K562 (cell line): ENCODE measurements around the gene HMCN1. TPM values are rescaled to one million over a fixed set of nuclear protein-coding genes. Genes with fewer than 3 reads are reported as not detected.
A peak's percentile ranks its signal among the peaks of the same experiment; 100 is the strongest.

Experiments used
- ARID2 ChIP-seq: fragments of 450-650 bp; IDR thresholded peaks from 2 replicates; pipeline ENCODE4 v1.6.1; 2017; ENCODE audit warnings: antibody characterized with exemption, mild to moderate bottlenecking
- DMBX1 ChIP-seq: fragments of 250-450 bp; sonication (Bioruptor Pico); IDR thresholded peaks from 2 replicates; pipeline ENCODE4 v1.8.0; 2022; ENCODE audit warnings: inconsistent platforms, mild to moderate bottlenecking, moderate library complexity, borderline replicate concordance
- EHMT2 ChIP-seq: fragments of 450-650 bp; IDR thresholded peaks from 2 replicates; pipeline ENCODE4 v1.6.1; 2018; ENCODE audit warnings: antibody characterized with exemption
- ETV1 ChIP-seq: fragments of 450-650 bp; conservative IDR thresholded peaks from 2 replicates; pipeline ENCODE4 v1.6.1; 2016; ENCODE audit warnings: missing genetic modification characterization, control low read depth, low read depth, missing compliant biosample characterization
- GATA2 ChIP-seq: sonication (generic); formaldehyde crosslinking; IDR thresholded peaks from 2 replicates; pipeline ENCODE4 v1.4.0; 2020; ENCODE audit warnings: mild to moderate bottlenecking, missing genetic modification reagents
- HDAC6 ChIP-seq: IDR thresholded peaks from 2 replicates; pipeline ENCODE4 v1.6.1; 2012; ENCODE audit warnings: low read depth, mild to moderate bottlenecking, control low read depth, inconsistent platforms, low read length, moderate library complexity
- MEIS2 ChIP-seq: fragments of 450-650 bp; IDR thresholded peaks from 2 replicates; pipeline ENCODE4 v1.6.1; 2014; ENCODE audit warnings: mild to moderate bottlenecking; ENCODE audit not compliant: partially characterized antibody
- MIER1 ChIP-seq: fragments of 450-650 bp; IDR thresholded peaks from 2 replicates; pipeline ENCODE4 v1.6.1; 2016; ENCODE audit warnings: antibody characterized with exemption, mild to moderate bottlenecking, low read depth
- REST ChIP-seq, 2 experiments: fragments of 450-650 bp; formaldehyde crosslinking in 1 of 2; IDR thresholded peaks; 2 replicates each; pipeline versions ENCODE4 v1.4.0 to v1.6.1; 2014 to 2020; ENCODE audit warnings: mild to moderate bottlenecking in 2 of 2, borderline replicate concordance in 1 of 2, low read depth in 1 of 2
- ZNF197 ChIP-seq: fragments of 200-800 bp; sonication (Bioruptor generic); IDR thresholded peaks from 2 replicates; pipeline ENCODE4 v1.6.1; 2016; ENCODE audit warnings: low read depth, missing genetic modification characterization, missing compliant biosample characterization
- polyA plus RNA-seq, 8 experiments: library from polyadenylated mRNA; depleted of rRNA in 4 of 8; stranded (reverse) in 5 of 8; unstranded in 3 of 8; fragments of >200 nt; fragmentation: Nextera tagmentation in 2 of 8; fragmentation: Illumina TruSeq in 1 of 8; extraction: Ambion mirVana in 2 of 8; extraction: Trizol in 1 of 8; gene quantifications; 2 replicates each; pipeline versions ENCODE4 v1.2.1 to v1.2.3, GENCODE V29; 2011 to 2014; ENCODE audit warnings: inconsistent platforms in 1 of 8, missing spikeins in 1 of 8
- total RNA-seq, 7 experiments: library from RNA; depleted of rRNA in 6 of 7; stranded (reverse); fragments of >200 nt in 6 of 7; fragmentation: Illumina TruSeq in 2 of 7; extraction: Trizol in 2 of 7; gene quantifications; 2 replicates each; pipeline versions ENCODE4 v1.2.1 to v1.2.3, GENCODE V29; 2011 to 2021; ENCODE audit warnings: low replicate concordance in 1 of 7
- TF ChIP-seq, protein P1 (sequence below): fragments of 250-450 bp; sonication (Bioruptor Pico); IDR thresholded peaks from 2 replicates; pipeline ENCODE4 v1.9.0; 2021; ENCODE audit warnings: mild to moderate bottlenecking

The HMCN1 gene
- total and polyA plus RNA-seq, 9 of the 15 experiments (the other 6 are each of a cell fraction or from before 2014, with no cell fraction given), result 0.07 to 0.36 (median 0.21) TPM

DNA sequence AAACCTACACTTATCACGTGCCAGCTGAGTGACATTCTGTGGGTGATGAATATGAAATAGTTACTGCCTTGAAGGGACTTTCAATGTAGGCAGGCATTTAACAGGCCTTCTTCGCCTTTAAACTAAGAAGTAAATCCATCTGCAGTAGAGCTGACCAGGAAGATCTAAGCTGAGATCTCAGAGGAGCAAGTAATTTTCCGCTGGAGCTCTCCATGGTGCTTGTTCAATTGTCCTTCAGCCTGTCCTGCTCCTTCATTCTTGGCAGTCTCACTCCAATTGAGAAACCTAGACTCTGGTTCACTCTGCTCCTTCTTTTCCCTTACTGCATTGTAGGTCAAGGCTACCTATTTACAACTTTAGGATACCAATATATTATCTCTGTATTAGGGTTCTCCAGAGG lies 183.5 kb downstream of the HMCN1 start (continued):
- TF ChIP-seq REST (IDR thresholded peaks at IDR 0.05; ENCODE audit: borderline replicate concordance) (peak; percentile 98), REST (CRISPR knock-in tag; IDR thresholded peaks at IDR 0.05; ENCODE audit: low read depth) (peak; percentile 95), HDAC6 (no peak), MEIS2 (peak; percentile 10), DMBX1 (CRISPR knock-in tag) (0 out of 2 replicates have a peak, but pooled peaks have one; percentile 30), ZNF197 (CRISPR knock-in tag) (0 out of 2 replicates have a peak, but pooled peaks have one; percentile 35), ARID2 (no peak), ETV1 (0 out of 2 replicates have a peak, but pooled peaks have one; percentile 19), GATA2 (peak; percentile 51), EHMT2 (peak; percentile 95), MIER1 (peak; percentile 86)
- TF ChIP-seq, protein P1, sequence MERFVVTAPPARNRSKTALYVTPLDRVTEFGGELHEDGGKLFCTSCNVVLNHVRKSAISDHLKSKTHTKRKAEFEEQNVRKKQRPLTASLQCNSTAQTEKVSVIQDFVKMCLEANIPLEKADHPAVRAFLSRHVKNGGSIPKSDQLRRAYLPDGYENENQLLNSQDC (CRISPR knock-in tag), result no peak
- TF ChIP-seq, all 486 proteins: peak for 10
